Eye (tissue), 1 donor: ENCODE results near the gene NFASC.

Experiments
- DNase-seq: peaks from one replicate; pipeline ENCODE4 v3.0.0-alpha.2; 2015

The NFASC gene

DNA sequence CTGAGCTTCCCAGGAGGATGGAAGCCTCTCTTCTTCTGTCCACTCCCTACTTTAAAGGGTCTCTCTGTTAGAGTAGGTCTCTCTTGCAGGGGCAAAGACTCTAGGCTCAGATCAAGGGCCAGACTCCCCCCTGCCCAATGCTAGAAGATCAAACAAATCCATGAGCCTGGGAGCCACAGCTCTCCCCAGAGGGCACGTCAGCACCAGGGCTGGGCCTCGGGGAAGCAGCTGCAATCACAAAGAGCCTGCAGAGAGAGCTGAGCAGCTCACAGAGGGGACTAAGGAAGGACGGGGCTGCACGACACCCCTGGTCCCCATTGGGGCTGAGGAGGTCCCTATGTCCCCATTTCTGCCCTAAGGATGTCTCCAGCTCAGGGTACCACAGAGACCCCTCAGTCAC is 176.2 kb downstream of the NFASC start:
- DNase-seq = peak; percentile 54

DNA sequence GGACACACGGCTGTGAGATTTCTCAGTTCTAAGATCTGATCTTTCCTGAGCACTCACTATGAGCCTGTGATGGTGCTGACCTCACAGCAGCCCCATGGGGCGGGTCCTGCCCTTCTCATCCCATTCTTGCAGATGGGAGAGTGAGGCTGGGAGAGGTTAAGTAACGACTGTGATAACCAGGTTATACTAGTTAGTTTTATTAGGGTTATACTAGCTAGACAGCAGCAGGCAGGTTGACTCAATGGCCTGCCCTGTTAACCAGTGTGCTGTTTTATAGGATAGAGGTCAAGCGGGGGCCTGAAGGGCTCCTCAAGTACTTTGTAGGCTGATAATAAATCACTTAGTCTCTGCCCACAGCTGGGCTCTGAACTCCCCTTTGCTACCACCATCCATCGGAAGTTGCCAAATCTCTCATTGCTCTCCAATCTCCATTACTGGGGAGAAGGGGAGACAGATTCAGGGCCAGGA is 177.1 kb downstream of the NFASC start:
- DNase-seq = no peak

DNA sequence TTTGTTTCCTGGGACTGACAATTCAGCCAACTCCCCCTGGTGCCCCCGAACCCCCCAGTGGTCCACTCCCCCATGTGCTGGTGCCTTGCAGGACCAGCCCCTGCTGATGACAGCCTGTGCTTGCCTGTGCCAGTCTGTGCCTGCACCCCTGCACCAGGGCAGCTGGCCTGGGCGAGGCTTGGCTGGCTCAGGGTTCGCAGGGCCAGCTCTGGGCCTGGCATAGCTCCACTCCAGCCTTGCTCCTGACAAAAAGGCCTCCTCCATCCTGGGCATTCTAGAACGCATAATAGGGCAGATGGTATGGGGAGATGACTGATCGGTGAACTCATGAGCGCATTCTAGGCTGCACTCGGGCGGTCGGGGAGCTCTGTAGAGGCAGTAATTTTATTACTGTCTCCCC is 177.7 kb downstream of the NFASC start:
- DNase-seq = peak; percentile 27

DNA sequence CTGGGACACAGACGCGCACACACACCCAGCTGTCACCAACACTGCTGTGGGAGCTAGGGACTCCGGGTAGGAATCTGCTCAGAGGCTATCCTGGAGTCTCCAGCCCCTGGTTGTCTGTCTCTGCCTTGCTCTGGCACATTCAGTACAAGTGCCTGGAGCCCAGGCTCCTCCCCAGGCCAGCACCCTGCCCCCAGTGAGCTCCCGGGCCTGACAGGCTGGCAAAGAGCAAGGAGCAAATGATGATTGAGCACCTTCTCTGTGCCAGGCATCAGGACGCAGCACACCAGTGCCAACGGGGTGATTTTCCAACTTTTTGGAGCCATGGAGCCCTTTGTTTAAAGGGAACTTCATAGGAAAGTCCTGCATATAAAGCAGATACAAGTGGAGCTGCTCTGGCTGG is 178.8 kb downstream of the NFASC start:
- no peak for DNase-seq

DNA sequence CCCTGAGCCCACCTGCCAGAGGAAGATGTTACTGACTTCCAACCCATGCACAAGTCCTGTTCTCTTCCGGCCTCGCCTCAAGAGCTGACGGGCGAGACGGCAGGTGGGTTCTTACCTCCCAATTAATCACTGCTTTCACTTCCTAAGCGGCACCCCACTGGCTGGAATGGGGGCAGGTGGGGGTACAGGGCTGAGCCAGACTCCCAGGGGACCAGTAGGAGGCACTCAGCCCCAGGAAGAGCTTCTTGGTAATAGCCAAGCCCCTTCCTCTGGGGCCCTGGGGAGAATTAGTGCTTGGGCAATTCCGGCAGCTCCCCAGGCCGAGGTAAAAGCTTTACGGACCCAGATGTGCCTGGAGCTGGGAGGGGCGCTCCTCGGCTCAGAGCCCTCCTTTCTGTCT is 182.0 kb downstream of the NFASC start:
- DNase-seq = peak; percentile 63

DNA sequence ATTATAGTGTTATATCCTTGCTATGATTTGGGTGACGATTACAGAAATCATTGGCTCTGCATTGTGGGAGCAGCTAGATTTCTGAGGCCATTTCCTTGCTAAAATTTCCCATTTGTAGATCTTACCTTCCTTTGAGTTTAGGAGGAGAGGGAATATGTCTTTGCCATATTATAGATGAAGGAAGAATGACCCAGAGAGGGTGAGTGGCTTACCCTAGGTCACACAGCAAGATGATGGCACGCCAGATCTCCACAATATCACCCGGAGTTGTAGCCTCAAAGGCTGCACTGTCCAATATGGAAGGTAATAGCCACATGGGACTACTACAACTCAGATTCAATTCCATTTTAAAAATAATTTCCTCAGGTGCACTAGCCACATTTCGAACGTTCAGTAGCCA is 182.6 kb downstream of the NFASC start:
- DNase-seq = no peak

DNA sequence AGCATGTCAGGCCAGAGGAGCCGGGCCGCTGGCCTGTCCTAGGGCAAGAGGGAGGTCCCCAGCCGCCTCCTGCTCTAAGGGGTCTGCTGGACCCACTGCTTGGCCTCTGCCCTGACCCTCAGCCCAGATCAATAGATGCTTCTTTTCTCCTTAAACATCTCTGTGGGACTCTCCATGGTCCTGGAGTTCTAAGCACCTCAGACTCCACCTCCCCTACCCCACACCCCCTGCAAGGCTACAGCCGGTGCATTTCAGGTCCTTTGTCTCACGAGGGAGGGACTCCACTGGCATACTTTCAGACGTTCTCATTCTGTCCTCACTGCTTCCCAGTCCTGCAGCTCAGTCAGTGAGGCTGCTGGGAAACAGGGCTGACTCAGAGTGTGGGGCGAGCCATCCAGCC is 183.4 kb downstream of the NFASC start:
- no peak for DNase-seq

DNA sequence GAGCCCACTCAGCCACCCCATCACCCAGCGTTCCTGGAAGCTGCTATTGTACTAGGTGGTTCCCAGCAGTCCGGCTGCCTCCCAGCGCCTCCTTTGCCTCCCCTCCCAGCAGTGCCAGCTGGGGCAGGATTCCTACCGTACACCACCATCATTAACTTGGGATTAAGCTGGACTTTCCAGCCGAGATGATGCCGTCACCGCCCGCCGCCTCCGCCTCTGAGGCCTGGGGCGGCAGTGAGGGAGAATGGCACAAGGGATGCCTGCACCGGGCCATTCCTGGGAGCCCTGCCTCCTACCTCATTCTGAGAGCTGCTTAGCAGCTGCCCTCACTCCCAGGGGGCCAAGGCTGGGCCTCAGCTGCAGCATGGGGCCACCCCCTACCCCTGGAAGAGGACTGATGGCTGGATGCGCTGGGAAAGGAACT is 185.5 kb downstream of the NFASC start:
- peak; percentile 89 for DNase-seq

DNA sequence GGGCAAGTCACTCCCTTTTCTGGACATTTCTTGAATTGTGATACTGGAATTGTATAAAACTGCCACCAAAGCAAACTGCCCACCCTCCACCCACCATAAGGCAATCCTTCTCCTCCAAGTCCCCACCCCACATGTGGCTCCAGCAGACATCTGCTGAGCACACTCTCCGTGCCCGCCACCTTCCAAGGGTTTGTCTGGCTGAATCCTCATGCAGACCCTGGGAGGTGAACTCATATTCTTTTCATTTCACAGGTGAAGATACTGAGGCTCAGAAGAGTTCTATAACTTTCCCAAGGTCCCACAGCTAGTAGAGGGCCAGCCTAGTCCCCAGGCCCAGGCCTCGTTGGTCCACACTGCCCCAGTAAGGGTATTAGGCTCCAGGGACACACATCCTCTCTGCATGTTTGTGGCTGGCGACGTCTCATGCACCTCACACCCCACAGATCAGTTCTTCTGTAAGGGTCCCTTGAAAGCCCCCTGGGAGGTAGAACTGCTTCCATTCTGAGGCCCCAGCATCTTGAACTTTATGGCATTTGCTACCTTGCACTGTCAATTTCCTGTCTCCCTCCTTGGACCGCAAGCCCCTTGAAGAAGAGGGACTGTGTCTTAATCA is 186.4 kb downstream of the NFASC start:
- DNase-seq = no peak

DNA sequence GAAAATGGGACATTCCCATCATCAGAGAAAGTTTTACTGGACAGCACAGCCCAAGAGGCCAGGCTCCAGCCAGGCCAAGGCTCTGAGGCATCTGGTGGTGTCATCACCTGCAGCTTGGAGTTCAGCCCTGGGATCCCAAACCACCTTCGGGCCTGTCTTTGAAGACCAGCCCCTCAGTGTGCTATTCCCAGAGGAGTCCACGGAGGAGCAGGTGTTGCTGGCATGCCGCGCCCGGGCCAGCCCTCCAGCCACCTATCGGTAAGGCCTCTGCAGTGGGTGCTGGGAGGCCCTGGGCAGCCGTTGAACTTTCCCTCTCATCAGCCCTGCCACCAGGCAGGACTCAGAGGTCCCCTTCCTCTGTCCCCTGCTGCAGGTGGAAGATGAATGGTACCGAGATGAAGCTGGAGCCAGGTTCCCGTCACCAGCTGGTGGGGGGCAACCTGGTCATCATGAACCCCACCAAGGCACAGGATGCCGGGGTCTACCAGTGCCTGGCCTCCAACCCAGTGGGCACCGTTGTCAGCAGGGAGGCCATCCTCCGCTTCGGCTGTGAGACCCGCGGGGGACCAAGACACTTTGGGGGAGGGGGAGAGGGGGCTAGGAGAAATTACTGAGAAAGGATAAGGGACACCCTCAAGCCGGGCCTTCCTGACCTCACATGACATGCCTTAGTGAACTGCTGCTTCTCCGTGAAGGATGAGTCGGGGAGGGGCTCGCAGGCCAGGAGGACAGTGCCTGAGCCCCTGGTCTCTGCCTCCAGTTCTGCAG is 187.3 kb downstream of the NFASC start:
- DNase-seq = no peak

DNA sequence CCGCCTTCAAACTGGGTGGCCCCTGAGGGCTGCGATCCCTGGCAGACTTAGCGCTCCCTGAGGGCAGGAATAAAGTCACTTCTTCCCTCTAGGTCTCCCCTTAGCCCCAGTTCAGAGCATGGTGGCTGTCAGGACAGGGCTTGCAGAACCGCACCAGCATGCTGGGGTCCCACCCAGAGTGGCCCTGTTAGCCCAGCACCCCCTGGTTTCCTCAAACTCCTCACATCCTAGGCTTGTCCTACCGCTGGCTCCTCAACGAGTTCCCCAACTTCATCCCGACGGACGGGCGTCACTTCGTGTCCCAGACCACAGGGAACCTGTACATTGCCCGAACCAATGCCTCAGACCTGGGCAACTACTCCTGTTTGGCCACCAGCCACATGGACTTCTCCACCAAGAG is 188.2 kb downstream of the NFASC start:
- no peak for DNase-seq

DNA sequence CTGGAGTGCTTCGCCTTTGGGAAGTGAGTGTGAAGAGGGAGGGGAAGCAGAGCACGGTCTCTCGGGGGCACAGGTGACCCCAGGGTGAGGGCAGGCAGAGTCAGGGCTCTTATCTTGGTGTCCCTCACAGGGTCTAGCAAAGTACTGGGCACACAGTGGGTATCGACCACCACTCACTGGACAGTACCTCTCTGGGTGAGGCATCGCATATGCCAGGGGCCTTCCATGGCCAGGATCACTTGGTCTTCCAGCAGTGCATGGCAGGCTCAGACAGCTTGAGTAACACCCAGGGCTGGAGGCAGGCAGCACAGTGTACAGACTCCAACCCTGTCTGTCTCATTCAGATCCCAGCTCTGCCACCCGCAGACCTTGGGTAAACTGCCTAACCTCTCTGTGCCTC is 189.0 kb downstream of the NFASC start:
- no peak for DNase-seq

DNA sequence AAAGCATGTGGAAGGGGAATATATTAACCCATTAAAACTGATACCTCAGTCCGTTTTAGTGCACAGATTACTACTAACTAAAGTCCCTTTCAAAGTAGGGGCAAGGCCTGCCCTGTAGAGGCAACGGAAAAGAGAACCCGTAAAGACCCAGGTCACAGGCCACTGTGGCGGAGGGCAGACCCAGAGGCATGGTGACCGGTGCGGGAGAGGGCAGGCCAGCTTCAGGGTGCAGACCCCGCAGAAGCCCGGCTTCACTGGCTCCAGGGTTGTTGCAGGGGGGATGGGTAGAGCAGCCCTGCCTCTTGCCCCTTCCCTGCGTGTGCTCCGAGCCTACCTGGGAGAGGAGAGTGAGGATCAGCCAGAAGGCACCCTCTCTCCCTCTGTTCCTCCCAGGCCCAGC is 190.1 kb downstream of the NFASC start:
- DNase-seq = no peak

DNA sequence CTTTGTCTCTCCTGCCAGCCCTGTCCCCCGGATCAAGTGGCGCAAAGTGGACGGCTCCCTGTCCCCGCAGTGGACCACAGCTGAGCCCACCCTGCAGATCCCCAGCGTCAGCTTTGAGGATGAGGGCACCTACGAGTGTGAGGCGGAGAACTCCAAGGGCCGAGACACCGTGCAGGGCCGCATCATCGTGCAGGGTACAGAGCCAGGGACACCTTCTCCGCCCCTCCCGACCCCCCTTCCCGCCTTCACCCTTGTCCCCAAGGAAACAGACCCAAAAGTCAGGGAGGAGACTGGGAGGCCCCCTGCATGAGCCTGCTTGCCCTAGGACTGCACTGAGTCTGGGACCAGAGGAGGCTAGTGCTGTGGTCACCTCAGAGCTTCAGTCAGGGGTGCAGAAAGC is 190.6 kb downstream of the NFASC start:
- DNase-seq = no peak

DNA sequence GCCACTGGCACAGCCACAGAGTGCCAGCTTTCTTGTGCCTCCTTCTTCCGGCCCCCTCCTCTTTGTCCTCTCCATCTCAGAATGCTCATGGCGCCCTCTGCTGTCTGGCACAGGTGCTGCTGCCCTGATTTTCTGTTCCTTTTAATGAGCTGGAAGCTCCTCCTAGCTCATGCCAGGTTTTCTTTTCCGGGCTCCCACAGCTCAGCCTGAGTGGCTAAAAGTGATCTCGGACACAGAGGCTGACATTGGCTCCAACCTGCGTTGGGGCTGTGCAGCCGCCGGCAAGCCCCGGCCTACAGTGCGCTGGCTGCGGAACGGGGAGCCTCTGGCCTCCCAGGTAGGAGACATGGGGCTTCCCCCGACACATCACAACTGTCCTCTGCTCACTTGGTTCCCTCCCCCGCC is 191.0 kb downstream of the NFASC start:
- peak; percentile 97 for DNase-seq

DNA sequence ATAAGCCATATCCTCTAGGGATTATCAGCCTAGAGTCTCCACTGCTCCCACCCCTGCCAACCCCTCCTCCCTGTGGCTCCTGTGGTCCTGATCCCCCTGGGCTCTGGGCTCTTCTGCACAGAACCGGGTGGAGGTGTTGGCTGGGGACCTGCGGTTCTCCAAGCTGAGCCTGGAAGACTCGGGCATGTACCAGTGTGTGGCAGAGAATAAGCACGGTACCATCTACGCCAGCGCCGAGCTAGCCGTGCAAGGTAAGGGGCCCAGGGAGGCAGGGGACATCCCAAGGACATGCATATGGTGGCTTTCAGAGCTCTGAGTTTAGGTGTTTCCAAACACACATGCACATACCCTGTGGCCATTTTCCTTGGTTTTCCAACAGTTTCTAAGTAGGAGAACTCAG is 191.7 kb downstream of the NFASC start:
- DNase-seq = no peak

DNA sequence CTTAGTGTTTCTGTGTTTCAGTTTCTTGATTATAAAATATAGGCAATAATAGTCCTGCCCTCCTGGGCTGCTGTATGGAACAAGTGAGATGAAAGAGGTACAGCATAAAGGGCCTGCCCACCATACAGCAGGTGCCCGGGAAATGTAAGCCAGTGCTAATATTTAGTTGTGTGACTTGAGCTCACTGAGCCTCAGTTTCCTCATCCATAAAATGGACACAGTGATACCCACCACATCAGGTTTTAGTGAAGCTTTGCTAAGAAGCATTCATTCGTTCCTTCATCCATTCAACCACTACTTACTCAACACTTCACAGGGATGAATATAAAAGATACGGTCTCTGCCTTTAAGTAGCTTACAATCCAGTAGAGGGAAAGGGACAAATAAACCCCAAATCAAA is 192.2 kb downstream of the NFASC start:
- DNase-seq = no peak

DNA sequence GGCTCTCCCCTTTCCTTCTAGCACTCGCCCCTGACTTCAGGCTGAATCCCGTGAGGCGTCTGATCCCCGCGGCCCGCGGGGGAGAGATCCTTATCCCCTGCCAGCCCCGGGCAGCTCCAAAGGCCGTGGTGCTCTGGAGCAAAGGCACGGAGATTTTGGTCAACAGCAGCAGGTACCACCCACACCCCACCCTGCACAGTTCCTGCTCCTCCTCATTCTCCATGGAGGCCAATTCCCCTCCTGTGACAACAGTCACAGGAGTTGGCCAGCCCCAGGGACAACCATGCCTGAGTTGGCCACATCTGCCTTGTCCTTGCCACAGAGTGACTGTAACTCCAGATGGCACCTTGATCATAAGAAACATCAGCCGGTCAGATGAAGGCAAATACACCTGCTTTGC is 193.6 kb downstream of the NFASC start:
- DNase-seq = no peak

DNA sequence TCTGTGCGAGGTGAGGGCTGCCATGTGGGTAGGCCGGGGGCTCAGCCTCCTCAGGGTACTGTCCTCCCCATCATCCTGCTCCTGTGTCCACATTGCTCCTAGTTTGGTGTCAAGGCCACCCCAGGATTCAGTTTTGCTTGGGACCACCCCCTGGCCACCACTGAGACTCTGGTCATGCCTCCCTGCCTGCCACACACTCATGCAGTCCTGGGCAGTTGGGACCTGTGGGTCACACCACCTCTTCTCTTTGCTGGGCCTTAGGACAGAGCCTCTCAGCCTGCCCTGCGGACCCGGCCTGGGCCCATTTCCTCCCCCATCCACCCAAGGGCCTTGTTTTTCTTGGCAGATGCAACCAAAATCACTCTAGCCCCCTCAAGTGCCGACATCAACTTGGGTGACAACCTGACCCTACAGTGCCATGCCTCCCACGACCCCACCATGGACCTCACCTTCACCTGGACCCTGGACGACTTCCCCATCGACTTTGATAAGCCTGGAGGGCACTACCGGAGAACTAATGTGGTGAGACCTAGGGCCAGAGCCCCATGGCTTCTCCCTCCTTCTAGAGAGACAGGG is 194.2 kb downstream of the NFASC start:
- no peak for DNase-seq

DNA sequence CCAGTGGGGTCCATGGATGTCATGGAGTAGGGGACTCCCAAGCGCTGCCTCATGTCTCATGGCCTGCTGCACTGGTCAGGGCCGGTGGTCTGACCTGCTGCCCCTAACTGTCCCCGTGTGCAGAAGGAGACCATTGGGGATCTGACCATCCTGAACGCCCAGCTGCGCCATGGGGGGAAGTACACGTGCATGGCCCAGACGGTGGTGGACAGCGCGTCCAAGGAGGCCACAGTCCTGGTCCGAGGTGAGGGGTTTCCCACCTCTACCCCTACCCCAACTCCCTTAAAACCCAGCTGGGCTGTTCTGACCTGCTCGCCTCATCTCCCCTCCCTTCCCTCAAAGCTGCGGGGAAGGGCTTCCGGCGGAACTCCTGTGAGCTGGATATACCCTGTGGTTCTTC is 195.0 kb downstream of the NFASC start:
- no peak for DNase-seq

DNA sequence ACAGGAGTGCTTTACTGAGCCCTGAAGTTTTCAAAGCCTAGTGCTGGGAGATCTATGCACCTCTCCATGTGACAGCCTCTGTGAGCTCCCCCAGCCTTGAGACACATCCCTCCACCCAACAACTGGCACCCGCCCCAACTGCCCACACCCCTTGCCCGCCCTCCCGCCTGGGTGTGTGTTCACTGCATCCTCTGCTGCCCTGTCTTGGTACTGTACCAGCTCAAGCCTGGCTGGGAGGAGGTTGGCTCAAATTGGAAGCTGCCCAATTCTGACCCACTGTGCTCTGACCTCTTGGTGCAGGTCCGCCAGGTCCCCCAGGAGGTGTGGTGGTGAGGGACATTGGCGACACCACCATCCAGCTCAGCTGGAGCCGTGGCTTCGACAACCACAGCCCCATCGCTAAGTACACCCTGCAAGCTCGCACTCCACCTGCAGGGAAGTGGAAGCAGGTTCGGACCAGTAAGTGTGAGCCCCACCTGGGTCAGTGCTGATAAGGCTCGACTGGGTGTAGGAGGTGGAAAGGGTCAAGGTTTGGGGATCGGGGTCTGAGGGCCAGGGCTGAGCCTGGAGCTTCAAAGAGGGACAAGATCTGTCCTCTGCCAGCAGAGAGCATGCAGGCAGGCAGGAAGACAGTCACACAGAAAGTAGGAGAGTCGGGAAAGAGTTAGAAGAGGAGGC is 195.6 kb downstream of the NFASC start:
- no peak for DNase-seq

DNA sequence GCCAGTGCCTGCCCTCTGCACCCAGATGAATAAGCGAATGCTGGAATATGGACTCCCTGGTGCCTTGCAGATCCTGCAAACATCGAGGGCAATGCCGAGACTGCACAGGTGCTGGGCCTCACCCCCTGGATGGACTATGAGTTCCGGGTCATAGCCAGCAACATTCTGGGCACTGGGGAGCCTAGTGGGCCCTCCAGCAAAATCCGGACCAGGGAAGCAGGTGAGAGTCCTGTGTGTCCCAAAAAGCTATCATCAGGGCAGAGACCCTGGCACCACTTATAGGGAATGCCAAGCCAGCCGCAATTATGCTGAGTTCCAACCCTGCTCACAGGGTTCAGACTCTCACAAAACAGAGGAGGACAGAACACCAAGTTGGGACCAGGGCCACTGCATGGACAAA is 196.4 kb downstream of the NFASC start:
- DNase-seq = no peak

DNA sequence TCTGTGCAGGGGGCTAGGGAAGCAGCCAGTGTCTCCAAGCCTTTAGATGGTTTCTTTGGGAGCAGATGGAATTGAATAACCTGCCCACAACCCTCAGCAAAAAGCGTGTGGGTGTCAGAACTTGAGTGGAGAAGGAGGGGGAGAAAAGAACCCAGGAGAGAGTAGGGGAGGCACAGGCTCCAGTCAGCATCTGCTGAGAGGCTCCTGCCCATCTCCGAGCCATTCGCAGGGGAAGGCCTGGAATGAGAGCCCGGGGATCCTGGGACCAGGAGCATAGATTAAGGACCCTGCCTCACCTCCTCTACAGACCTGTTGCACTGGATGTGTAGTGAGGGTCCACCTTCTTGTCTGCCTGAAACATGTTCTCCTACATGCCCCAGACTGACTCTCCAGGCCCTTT is 197.3 kb downstream of the NFASC start:
- no peak for DNase-seq
